H4 (cell line): ENCODE data around the gene GDF11. TPM values are rescaled to one million over a fixed set of nuclear protein-coding genes. Genes with fewer than 3 reads are reported as not detected.
A peak's percentile ranks its signal among the peaks of the same experiment; 100 is the strongest.

Experiments
- DNase-seq: peaks from one replicate; pipeline ENCODE4 v3.0.0-alpha.2; 2015; ENCODE audit warnings: low spot score
- total RNA-seq: library from RNA; depleted of rRNA; stranded (reverse); fragments of >200 nt; shearing (Covaris generic); gene quantifications from 2 replicates; pipeline ENCODE4 v1.2.3, GENCODE V29; 2014

The GDF11 gene
- total RNA-seq, 1 experiment from 2014 or later = 8.4 TPM

- DNase-seq = no peak
These were observed 35.7 kb upstream of the GDF11 start for GRCh38 chr12:55707219-55707671.

- DNase-seq = no peak
These were observed 34.9 kb upstream of the GDF11 start, which contains the start of gene ITGA7 for GRCh38 chr12:55707841-55708694. ITGA7 (minus strand) TSS chr12:55707904; CDS start chr12:55707682, 222 bp downstream.

- DNase-seq = no peak
These were observed 34.2 kb upstream of the GDF11 start for GRCh38 chr12:55708695-55709233.

GRCh38 chr12:55711786-55712553, 31.0 kb upstream of the GDF11 start:
- no peak for DNase-seq

GRCh38 chr12:55712700-55713415, 30.1 kb upstream of the GDF11 start:
- no peak for DNase-seq

- DNase-seq = no peak
These were observed 29.2 kb upstream of the GDF11 start for GRCh38 chr12:55713721-55714120.

GRCh38 chr12:55715169-55715764, 27.7 kb upstream of the GDF11 start:
- DNase-seq = no peak

- peak; percentile 91 for DNase-seq
These were observed 26.9 kb upstream of the GDF11 start, which contains the start of gene BLOC1S1 for GRCh38 chr12:55715833-55716581. BLOC1S1 (plus strand) TSS chr12:55716046; CDS start chr12:55716052, 6 bp downstream.

- no peak for DNase-seq
These were observed 26.4 kb upstream of the GDF11 start for GRCh38 chr12:55716582-55716957.

- no peak for DNase-seq
These were observed 25.6 kb upstream of the GDF11 start for GRCh38 chr12:55717011-55718007.

- DNase-seq = no peak
These were observed 24.9 kb upstream of the GDF11 start for GRCh38 chr12:55718015-55718414.

GRCh38 chr12:55718624-55719275, 24.2 kb upstream of the GDF11 start:
- DNase-seq = no peak

GRCh38 chr12:55719371-55719770, 23.6 kb upstream of the GDF11 start:
- DNase-seq = no peak

- DNase-seq = peak; percentile 46
These were observed 22.8 kb upstream of the GDF11 start, which contains the start of gene RDH5 for GRCh38 chr12:55720071-55720564. RDH5 (plus strand) TSS chr12:55720393; CDS start chr12:55721185, 792 bp downstream.

GRCh38 chr12:55720894-55721444, 22.0 kb upstream of the GDF11 start:
- peak; percentile 91 for DNase-seq

GRCh38 chr12:55721601-55722213, 21.2 kb upstream of the GDF11 start:
- no peak for DNase-seq

GRCh38 chr12:55722948-55723347, 20.0 kb upstream of the GDF11 start:
- no peak for DNase-seq
